SK-N-MC (cell line): ENCODE measurements around the gene BRI3BP.

ENCODE experiments used
- EZH2 ChIP-seq: fragments of 200-600 bp; sonication (generic); IDR thresholded peaks from one replicate; pipeline ENCODE4 v1.6.1; 2017; ENCODE audit warnings: antibody characterized with exemption
- POLR2AphosphoS5 ChIP-seq: IDR thresholded peaks from 2 replicates; pipeline ENCODE4 v1.6.1; 2012; ENCODE audit warnings: mild to moderate bottlenecking, low read depth, low read length, borderline replicate concordance

GRCh38 chr12:124976999-124977398 is 16.4 kb upstream of the BRI3BP start:
- no peak for TF ChIP-seq POLR2AphosphoS5
- no peak for TF ChIP-seq EZH2
